ENCODE measurements around the gene NHLRC2. TPM values are rescaled to one million over a fixed set of nuclear protein-coding genes. Genes with fewer than 3 reads are reported as not detected.

The NHLRC2 gene
- total and polyA plus RNA-seq, 2 experiments from 2014 or later: 15.5 to 28.1 TPM

DNA sequence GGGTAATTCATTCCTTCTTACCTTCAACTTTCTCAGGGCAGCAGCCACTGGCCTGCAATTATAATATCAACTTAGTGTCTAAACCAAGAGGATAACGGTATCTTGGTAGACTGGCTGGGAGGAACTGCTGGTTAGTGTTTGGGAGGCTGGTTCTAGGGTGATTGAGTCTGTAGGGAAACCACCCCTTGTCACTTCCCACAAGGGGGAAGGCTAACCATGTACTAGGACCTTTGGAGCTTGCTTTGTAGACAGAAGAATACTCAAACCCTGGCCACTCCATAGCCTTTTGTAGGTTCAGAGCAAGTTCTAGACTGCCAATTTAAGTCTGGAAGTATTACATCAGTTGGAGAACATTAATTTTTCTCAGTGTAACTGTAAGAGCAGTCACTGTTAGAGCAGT lies 51.3 kb downstream of the NHLRC2 start:
- peaks cover 16% of the 10 kb centered on the region; the same call in 1 of the 2 replicates for H3K36me3 ChIP-seq (ENCODE audit: insufficient read depth)

More for the DNA sequence above, 51.3 kb downstream of the NHLRC2 start:
- Histone ChIP-seq H3K27ac (ENCODE audit: low read depth) (no peak overlapping the region), H4K20me1 (replicated peaks; ENCODE audit: insufficient read depth) (no peaks in the 10 kb centered on the region), H2AFZ (no peak overlapping the region), H3K4me3 (no peak overlapping the region), H3K79me2 (replicated peaks; ENCODE audit: insufficient read depth) (no peaks in the 10 kb centered on the region), H3K4me2 (no peak overlapping the region), H3K4me1 (ENCODE audit: insufficient read depth) (no peaks in the 10 kb centered on the region), H3K9me2 (ENCODE audit: insufficient read depth) (no peaks in the 10 kb centered on the region), H3K27me3 (ENCODE audit: insufficient read depth) (no peaks in the 10 kb centered on the region), H3F3A (replicated peaks; ENCODE audit: low read depth) (no peaks in the 10 kb centered on the region)
- no peak overlapping the region for H3K27ac Mint-ChIP-seq
- no peak for DNase-seq (ENCODE audit: low spot score)
- no peak for TF ChIP-seq EZH2 (IDR thresholded peaks at IDR 0.05; ENCODE audit: low read depth, unreplicated experiment)
- TF ChIP-seq, protein P1, sequence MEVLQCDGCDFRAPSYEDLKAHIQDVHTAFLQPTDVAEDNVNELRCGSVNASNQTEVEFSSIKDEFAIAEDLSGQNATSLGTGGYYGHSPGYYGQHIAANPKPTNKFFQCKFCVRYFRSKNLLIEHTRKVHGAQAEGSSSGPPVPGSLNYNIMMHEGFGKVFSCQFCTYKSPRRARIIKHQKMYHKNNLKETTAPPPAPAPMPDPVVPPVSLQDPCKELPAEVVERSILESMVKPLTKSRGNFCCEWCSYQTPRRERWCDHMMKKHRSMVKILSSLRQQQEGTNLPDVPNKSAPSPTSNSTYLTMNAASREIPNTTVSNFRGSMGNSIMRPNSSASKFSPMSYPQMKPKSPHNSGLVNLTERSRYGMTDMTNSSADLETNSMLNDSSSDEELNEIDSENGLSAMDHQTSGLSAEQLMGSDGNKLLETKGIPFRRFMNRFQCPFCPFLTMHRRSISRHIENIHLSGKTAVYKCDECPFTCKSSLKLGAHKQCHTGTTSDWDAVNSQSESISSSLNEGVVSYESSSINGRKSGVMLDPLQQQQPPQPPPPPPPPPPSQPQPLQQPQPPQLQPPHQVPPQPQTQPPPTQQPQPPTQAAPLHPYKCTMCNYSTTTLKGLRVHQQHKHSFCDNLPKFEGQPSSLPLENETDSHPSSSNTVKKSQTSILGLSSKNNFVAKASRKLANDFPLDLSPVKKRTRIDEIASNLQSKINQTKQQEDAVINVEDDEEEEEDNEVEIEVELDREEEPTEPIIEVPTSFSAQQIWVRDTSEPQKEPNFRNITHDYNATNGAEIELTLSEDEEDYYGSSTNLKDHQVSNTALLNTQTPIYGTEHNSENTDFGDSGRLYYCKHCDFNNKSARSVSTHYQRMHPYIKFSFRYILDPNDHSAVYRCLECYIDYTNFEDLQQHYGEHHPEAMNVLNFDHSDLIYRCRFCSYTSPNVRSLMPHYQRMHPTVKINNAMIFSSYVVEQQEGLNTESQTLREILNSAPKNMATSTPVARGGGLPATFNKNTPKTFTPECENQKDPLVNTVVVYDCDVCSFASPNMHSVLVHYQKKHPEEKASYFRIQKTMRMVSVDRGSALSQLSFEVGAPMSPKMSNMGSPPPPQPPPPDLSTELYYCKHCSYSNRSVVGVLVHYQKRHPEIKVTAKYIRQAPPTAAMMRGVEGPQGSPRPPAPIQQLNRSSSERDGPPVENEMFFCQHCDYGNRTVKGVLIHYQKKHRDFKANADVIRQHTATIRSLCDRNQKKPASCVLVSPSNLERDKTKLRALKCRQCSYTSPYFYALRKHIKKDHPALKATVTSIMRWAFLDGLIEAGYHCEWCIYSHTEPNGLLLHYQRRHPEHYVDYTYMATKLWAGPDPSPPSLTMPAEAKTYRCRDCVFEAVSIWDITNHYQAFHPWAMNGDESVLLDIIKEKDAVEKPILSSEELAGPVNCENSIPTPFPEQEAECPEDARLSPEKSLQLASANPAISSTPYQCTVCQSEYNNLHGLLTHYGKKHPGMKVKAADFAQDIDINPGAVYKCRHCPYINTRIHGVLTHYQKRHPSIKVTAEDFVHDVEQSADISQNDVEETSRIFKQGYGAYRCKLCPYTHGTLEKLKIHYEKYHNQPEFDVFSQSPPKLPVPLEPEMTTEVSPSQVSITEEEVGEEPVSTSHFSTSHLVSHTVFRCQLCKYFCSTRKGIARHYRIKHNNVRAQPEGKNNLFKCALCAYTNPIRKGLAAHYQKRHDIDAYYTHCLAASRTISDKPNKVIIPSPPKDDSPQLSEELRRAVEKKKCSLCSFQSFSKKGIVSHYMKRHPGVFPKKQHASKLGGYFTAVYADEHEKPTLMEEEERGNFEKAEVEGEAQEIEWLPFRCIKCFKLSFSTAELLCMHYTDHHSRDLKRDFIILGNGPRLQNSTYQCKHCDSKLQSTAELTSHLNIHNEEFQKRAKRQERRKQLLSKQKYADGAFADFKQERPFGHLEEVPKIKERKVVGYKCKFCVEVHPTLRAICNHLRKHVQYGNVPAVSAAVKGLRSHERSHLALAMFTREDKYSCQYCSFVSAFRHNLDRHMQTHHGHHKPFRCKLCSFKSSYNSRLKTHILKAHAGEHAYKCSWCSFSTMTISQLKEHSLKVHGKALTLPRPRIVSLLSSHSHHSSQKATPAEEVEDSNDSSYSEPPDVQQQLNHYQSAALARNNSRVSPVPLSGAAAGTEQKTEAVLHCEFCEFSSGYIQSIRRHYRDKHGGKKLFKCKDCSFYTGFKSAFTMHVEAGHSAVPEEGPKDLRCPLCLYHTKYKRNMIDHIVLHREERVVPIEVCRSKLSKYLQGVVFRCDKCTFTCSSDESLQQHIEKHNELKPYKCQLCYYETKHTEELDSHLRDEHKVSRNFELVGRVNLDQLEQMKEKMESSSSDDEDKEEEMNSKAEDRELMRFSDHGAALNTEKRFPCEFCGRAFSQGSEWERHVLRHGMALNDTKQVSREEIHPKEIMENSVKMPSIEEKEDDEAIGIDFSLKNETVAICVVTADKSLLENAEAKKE (CRISPR knock-in tag; IDR thresholded peaks at IDR 0.05): no peak
- TF ChIP-seq, protein P2, sequence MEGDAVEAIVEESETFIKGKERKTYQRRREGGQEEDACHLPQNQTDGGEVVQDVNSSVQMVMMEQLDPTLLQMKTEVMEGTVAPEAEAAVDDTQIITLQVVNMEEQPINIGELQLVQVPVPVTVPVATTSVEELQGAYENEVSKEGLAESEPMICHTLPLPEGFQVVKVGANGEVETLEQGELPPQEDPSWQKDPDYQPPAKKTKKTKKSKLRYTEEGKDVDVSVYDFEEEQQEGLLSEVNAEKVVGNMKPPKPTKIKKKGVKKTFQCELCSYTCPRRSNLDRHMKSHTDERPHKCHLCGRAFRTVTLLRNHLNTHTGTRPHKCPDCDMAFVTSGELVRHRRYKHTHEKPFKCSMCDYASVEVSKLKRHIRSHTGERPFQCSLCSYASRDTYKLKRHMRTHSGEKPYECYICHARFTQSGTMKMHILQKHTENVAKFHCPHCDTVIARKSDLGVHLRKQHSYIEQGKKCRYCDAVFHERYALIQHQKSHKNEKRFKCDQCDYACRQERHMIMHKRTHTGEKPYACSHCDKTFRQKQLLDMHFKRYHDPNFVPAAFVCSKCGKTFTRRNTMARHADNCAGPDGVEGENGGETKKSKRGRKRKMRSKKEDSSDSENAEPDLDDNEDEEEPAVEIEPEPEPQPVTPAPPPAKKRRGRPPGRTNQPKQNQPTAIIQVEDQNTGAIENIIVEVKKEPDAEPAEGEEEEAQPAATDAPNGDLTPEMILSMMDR (conservative IDR thresholded peaks at IDR 0.05; ENCODE audit: low read depth in 2 of 2): no peak
- TF ChIP-seq EZH2phosphoT487 (IDR thresholded peaks at IDR 0.05; ENCODE audit: unreplicated experiment): no peak
- TF ChIP-seq REST (IDR thresholded peaks at IDR 0.05; ENCODE audit: unreplicated experiment): no peak
- TF ChIP-seq JUNB (IDR thresholded peaks at IDR 0.05; ENCODE audit: unreplicated experiment): no peak
- TF ChIP-seq ETS1 (IDR thresholded peaks at IDR 0.05): no peak
- TF ChIP-seq ZNF114 (CRISPR knock-in tag; IDR thresholded peaks at IDR 0.05): no peak
- no peak for TF ChIP-seq POLR2AphosphoS5 (IDR thresholded peaks at IDR 0.05; ENCODE audit: low read depth)
- no peak for TF ChIP-seq NANOG (IDR thresholded peaks at IDR 0.05; ENCODE audit: borderline replicate concordance)
- no peak for TF ChIP-seq ZNF331 (CRISPR knock-in tag; IDR thresholded peaks at IDR 0.05; ENCODE audit: low read depth)
- TF ChIP-seq STAT1 (IDR thresholded peaks at IDR 0.05; ENCODE audit: unreplicated experiment): no peak
- no peak for TF ChIP-seq CREB1 (CRISPR knock-in tag; IDR thresholded peaks at IDR 0.05; ENCODE audit: low read depth)
- H3K36me3 Mint-ChIP-seq (ENCODE audit: low read depth): peaks cover 35% of the 10 kb centered on the region
- H3K27me3 Mint-ChIP-seq (ENCODE audit: insufficient read depth, low read depth, poor library complexity): no peaks in the 10 kb centered on the region
- ATAC-seq: no peak
- H3K9me3 Mint-ChIP-seq: no peaks in the 10 kb centered on the region
- no peak overlapping the region for H3K4me3 Mint-ChIP-seq
- no peaks in the 10 kb centered on the region for H3K4me1 Mint-ChIP-seq

All from GM23338 (cell line).